Bronchial epithelial cell (primary cell): ENCODE results near the gene ZNF804B. TPM values are rescaled to one million over a fixed set of nuclear protein-coding genes. Genes with fewer than 3 reads are reported as not detected.

Experiments used
- DNase-seq: peaks from one replicate; pipeline ENCODE4 v3.0.0-alpha.2; 2010; ENCODE audit warnings: low read depth
- FAIRE-seq: peaks from 2 replicates; lab custom pipeline; 2011; peaks lifted over from hg19 to GRCh38; lab: Jason Lieb, UNC
- H3K27me3 ChIP-seq: 2 replicates; pipeline ENCODE4 v1.5.1; 2011; ENCODE audit warnings: low read length; ENCODE audit not compliant: control insufficient read depth, insufficient read depth
- H3K36me3 ChIP-seq: 2 replicates; pipeline ENCODE4 v1.5.1; 2011; ENCODE audit warnings: low read length; ENCODE audit not compliant: control insufficient read depth, insufficient read depth
- H3K4me3 ChIP-seq: 2 replicates; pipeline ENCODE4 v1.5.1; 2011; ENCODE audit warnings: mild to moderate bottlenecking, low read depth, low read length, control low read depth
- total RNA-seq: library from RNA; depleted of rRNA; stranded (reverse); fragments of >200 nt; gene quantifications from 2 replicates; pipeline ENCODE4 v1.2.1, GENCODE V29; 2014
- TF ChIP-seq, protein P1 (sequence below): IDR thresholded peaks from 2 replicates; pipeline ENCODE4 v1.5.1; 2011; ENCODE audit warnings: mild to moderate bottlenecking, moderate library complexity, low read length, control low read depth, inconsistent platforms; ENCODE audit not compliant: insufficient read depth, severe bottlenecking

ZNF804B gene
- total RNA-seq, 1 donor from 2014 or later: not detected

DNA sequence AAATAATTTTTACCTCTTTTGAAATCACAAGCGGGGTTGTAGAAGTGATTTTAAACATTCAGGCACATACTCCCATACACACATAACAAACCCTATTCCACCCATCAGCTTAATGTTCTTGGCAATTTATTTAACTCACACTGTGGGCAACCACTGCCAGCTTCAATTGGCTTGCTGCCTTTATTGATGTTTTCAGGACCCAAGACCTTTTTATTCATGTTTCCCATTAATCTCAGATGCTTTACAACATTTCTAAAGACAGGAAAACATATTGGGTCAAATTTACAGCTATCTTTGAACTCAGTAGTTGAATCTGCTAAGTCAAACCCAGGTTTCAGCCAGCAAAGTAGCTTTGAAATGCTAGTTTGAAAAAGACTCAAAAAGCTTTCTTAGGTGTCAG is 109.0 kb downstream of the ZNF804B start:
- Histone ChIP-seq H3K4me3 (no peak overlapping the region), H3K27me3 (no peaks in the 10 kb centered on the region), H3K36me3 (no peaks in the 10 kb centered on the region)
- TF ChIP-seq, protein P1, sequence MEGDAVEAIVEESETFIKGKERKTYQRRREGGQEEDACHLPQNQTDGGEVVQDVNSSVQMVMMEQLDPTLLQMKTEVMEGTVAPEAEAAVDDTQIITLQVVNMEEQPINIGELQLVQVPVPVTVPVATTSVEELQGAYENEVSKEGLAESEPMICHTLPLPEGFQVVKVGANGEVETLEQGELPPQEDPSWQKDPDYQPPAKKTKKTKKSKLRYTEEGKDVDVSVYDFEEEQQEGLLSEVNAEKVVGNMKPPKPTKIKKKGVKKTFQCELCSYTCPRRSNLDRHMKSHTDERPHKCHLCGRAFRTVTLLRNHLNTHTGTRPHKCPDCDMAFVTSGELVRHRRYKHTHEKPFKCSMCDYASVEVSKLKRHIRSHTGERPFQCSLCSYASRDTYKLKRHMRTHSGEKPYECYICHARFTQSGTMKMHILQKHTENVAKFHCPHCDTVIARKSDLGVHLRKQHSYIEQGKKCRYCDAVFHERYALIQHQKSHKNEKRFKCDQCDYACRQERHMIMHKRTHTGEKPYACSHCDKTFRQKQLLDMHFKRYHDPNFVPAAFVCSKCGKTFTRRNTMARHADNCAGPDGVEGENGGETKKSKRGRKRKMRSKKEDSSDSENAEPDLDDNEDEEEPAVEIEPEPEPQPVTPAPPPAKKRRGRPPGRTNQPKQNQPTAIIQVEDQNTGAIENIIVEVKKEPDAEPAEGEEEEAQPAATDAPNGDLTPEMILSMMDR: no peak
- FAIRE-seq (no peak), DNase-seq (no peak)

DNA sequence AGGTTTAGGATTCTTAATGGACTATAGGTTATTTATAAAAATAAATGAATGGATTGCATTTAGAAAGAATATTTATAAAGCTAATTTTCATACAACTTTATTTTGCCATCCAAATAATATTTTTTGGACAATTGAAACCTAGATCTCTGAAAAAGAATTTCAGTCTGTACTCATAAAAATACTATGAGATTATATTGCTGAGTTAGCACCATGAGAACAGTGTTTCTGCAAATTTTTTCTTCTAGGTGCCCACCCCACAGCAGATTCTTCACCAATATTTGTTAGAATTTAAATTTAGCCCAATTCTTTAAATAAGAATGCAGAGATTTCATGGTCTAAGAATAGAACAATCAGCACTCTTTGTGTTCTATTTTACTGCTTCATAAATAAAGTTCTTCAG is 121.6 kb downstream of the ZNF804B start:
- DNase-seq (no peak), FAIRE-seq (no peak)
- H3K4me3 ChIP-seq: no peak overlapping the region
- H3K27me3 ChIP-seq: no peaks in the 10 kb centered on the region
- TF ChIP-seq, protein P1: no peak
- no peaks in the 10 kb centered on the region for H3K36me3 ChIP-seq

DNA sequence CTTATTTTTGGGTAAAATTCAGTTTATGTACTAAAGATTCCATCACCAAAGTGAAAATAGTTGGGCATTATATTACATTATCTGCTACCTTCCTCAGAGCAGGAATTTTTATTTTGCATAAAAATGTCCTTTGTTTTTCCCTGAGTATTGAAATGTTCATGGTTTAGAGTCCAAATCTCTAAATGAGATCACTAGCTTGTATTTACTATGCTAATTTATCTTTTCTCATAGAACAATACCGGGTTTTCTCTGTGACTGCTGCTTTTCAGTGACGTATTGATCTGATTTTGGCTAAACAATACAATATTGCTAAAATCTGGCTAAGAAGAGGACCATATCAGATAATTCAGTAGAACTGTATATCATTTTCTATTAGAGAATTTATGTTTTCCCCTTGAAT is 125.6 kb downstream of the ZNF804B start:
- Histone ChIP-seq H3K4me3 (no peak overlapping the region), H3K36me3 (no peaks in the 10 kb centered on the region), H3K27me3 (no peaks in the 10 kb centered on the region)
- FAIRE-seq: no peak
- TF ChIP-seq, protein P1: no peak
- DNase-seq: no peak

DNA sequence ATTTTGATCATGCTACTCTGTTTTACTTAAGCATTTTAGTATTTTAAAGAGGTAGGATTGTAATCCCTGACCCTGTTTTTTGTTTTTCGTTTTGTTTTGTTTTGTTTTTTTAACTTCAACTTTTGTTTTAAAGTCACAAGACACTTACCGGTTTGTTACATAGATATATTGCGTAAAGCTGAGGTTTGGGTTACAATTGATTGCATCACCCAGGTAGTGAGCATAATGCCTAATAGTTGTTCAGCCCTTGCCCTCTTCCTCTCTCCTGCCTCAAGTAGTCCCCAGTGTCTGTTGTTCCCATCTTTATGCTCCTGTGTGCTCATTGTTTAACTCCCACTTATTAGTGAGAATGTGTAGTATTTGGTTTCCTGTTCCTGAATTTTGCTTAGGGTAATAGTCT is 129.2 kb downstream of the ZNF804B start:
- TF ChIP-seq, protein P1: no peak
- DNase-seq: peak; percentile 52
- no peak for FAIRE-seq
- Histone ChIP-seq H3K36me3 (no peaks in the 10 kb centered on the region), H3K4me3 (no peak overlapping the region), H3K27me3 (no peaks in the 10 kb centered on the region)

DNA sequence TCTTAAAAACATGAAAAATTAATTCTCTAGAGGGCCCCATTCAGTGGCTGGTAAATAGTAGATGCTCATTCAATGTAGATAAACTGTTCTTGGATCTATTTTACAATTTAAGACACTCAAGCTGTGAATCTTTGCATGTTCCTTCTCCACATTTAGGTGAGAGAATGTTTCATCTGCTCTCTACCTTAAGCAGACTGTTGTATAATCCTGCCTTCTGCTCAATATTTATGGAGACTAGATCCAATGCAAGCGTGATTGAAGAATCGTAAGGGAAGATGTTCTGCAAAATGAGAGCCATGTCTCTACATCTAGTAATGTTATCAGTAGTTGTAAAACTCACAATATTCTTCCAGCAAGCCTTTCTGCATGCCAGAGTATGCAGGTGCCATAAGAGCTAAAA is 151.0 kb downstream of the ZNF804B start:
- H3K4me3 ChIP-seq: no peak overlapping the region
- no peak for FAIRE-seq
- H3K36me3 ChIP-seq: no peaks in the 10 kb centered on the region
- no peaks in the 10 kb centered on the region for H3K27me3 ChIP-seq
- TF ChIP-seq, protein P1: no peak
- DNase-seq: no peak

DNA sequence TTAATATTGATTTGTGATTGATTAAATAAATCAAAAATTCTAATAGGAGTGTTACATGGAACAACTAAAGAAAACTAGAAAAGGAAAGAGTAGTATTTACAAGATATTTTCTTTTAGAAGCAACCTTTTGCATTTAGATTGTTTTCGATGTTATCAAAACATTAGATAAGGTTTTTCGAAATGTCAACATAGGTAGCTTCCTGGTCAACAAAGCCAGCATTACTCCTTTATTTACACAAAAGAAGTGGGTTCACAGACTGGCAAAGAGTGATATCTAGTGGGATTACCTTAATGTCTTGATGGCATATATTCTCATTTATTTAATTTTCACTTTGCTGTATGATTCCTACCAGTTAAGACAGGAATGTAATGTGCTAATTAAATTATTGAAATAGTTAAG is 153.4 kb downstream of the ZNF804B start:
- no peaks in the 10 kb centered on the region for H3K36me3 ChIP-seq
- H3K27me3 ChIP-seq: no peaks in the 10 kb centered on the region
- no peak overlapping the region for H3K4me3 ChIP-seq
- TF ChIP-seq, protein P1: no peak
- no peak for FAIRE-seq
- no peak for DNase-seq
